K562 (cell line): ENCODE results near the gene CXCL17. TPM values are rescaled to one million over a fixed set of nuclear protein-coding genes. Genes with fewer than 3 reads are reported as not detected.
A peak's percentile ranks its signal among the peaks of the same experiment; 100 is the strongest.
"Not testable (repeated sequence)": the region's sequence is repeated elsewhere in the genome, so short reads cannot be mapped to it uniquely, and the experiment has no call there.

Source experiments
- ATAC-seq: fragments of 200-7000 bp; cut with Tn5 transposase; 3 replicates; pipeline ENCODE4 v1.9.1; 2020; ENCODE audit warnings: moderate library complexity
- BruUV-seq: library from RNA; stranded (reverse); fragments of 400-500 nt; replicated peaks from 2 replicates; lab custom pipeline; 2021; lab: Mats Ljungman, UMichigan
- CTCF ChIA-PET: fragments of 300-600 bp; formaldehyde crosslinking; extraction: SDS; loops from one replicate; lab custom pipeline; 2021; ENCODE audit warnings: low intra/inter-chr PET ratio; lab: Yijun Ruan, JAX
- POLR2A ChIA-PET: fragments of 300-600, 350-650 bp; sonication (Branson Sonifier 250); formaldehyde crosslinking; extraction: SDS; loops from one replicate; lab custom pipeline; 2021; ENCODE audit warnings: antibody characterized with exemption, inconsistent platforms; lab: Yijun Ruan, JAX
- DNase-seq, 4 experiments: peaks; one replicate each; pipeline versions ENCODE4 v3.0.0 to v3.0.0-alpha.2; 2011 to 2018; ENCODE audit warnings: low spot score in 3 of 4, mixed read lengths in 3 of 4; ENCODE audit errors: extremely low read depth in 1 of 4
- FAIRE-seq: peaks from 2 replicates; lab custom pipeline; 2011; peaks lifted over from hg19 to GRCh38; lab: Jason Lieb, UNC
- H2AFZ ChIP-seq: 2 replicates; pipeline ENCODE4 v1.6.0; 2011; ENCODE audit warnings: low read depth, low read length, control low read depth, inconsistent platforms
- H3K27ac ChIP-seq: fragments of 200-600 bp; 3 replicates; pipeline ENCODE4 v1.8.0; 2011; ENCODE audit warnings: low read depth, mild to moderate bottlenecking, control low read depth, inconsistent platforms, low read length, moderate library complexity, mixed read lengths; ENCODE audit errors: extremely low read depth
- H3K27me3 ChIP-seq, 2 experiments: fragments of 300-600 bp in 1 of 2; 2 replicates in 1 of 2; 3 replicates in 1 of 2; pipeline versions ENCODE4 v1.6.0 to v1.8.0; 2011; ENCODE audit warnings: inconsistent platforms in 2 of 2, low read length in 2 of 2, mild to moderate bottlenecking in 1 of 2, mixed read lengths in 1 of 2, moderate library complexity in 1 of 2; ENCODE audit not compliant: control insufficient read depth in 2 of 2, insufficient read depth in 2 of 2
- H3K36me3 ChIP-seq: fragments of 300-600 bp; 3 replicates; pipeline ENCODE4 v1.8.0; 2011; ENCODE audit warnings: mild to moderate bottlenecking, low read length, inconsistent platforms; ENCODE audit not compliant: control insufficient read depth, insufficient read depth
- H3K4me1 ChIP-seq, 2 experiments: fragments of 200-600 bp in 1 of 2; replicated peaks in 1 of 2; 2 replicates in 1 of 2; 3 replicates in 1 of 2; pipeline versions ENCODE4 v1.5.1 to v1.8.0; 2011; ENCODE audit warnings: inconsistent platforms in 2 of 2, low read length in 2 of 2, mild to moderate bottlenecking in 1 of 2, mixed read lengths in 1 of 2, moderate library complexity in 1 of 2; ENCODE audit not compliant: control insufficient read depth in 2 of 2, insufficient read depth in 2 of 2
- H3K4me2 ChIP-seq: 2 replicates; pipeline ENCODE4 v1.6.1; 2011; ENCODE audit warnings: low read length, control low read depth, inconsistent platforms, mixed read lengths; ENCODE audit not compliant: insufficient read depth
- H3K4me3 ChIP-seq: fragments of 200-600 bp; sonication (generic), shearing (Covaris generic); 2 replicates; pipeline ENCODE4 v1.5.1; 2016; ENCODE audit warnings: control low read depth, inconsistent platforms
- H3K79me2 ChIP-seq: fragments of 200-600 bp; 3 replicates; pipeline ENCODE4 v1.8.0; 2011; ENCODE audit warnings: low read length, inconsistent platforms; ENCODE audit not compliant: control insufficient read depth, insufficient read depth
- H3K9ac ChIP-seq, 2 experiments: 2 replicates each; pipeline versions ENCODE4 v1.6.0 to v1.6.1; 2011; ENCODE audit warnings: low read depth in 2 of 2, low read length in 2 of 2, control low read depth in 1 of 2, inconsistent platforms in 1 of 2, mild to moderate bottlenecking in 1 of 2, mixed read lengths in 1 of 2; ENCODE audit not compliant: insufficient read depth in 1 of 2
- H3K9me1 ChIP-seq: one replicate; pipeline ENCODE4 v1.6.0; 2011; ENCODE audit warnings: inconsistent platforms, mild to moderate bottlenecking, low read length, moderate library complexity; ENCODE audit not compliant: control insufficient read depth, insufficient read depth
- H3K9me3 ChIP-seq: replicated peaks from 2 replicates; pipeline ENCODE4 v1.5.1; 2011; ENCODE audit warnings: low read depth, low read length, inconsistent platforms; ENCODE audit not compliant: control insufficient read depth, insufficient read depth
- H4K20me1 ChIP-seq: replicated peaks from 2 replicates; pipeline ENCODE4 v1.6.1; 2011; ENCODE audit warnings: low read length, inconsistent platforms, mixed read lengths; ENCODE audit not compliant: control insufficient read depth, insufficient read depth
- BRD4 ChIP-seq: fragments of 200-600 bp; sonication (generic); IDR thresholded peaks from 2 replicates; pipeline ENCODE4 v1.6.1; 2017; ENCODE audit warnings: inconsistent platforms
- DLX4 ChIP-seq: fragments of 250-450 bp; sonication (Bioruptor Pico); IDR thresholded peaks from 2 replicates; pipeline ENCODE4 v1.6.1; 2021; ENCODE audit warnings: mild to moderate bottlenecking
- GABPA ChIP-seq: fragments of 200-800 bp; sonication (Bioruptor generic); conservative IDR thresholded peaks from 2 replicates; pipeline ENCODE4 v1.6.1; 2016; ENCODE audit warnings: low read depth, missing genetic modification characterization, missing compliant biosample characterization
- RUNX1 ChIP-seq: sonication (generic); IDR thresholded peaks from 2 replicates; pipeline ENCODE4 v1.6.1; 2016; ENCODE audit warnings: antibody characterized with exemption, low read depth
- SRF ChIP-seq, 2 experiments: fragments of 250-450, 450-650 bp in 1 of 2; sonication (Bioruptor Pico) in 1 of 2; sonication (generic) in 1 of 2; formaldehyde crosslinking; IDR thresholded peaks; 2 replicates each; pipeline versions ENCODE4 v1.5.0 to v1.5.1; 2020 to 2022; ENCODE audit warnings: mild to moderate bottlenecking in 1 of 2, missing genetic modification reagents in 1 of 2
- YY1 ChIP-seq, 3 experiments: IDR thresholded peaks; 2 replicates each; pipeline ENCODE4 v1.6.1; 2011; ENCODE audit warnings: low read length in 2 of 3, mild to moderate bottlenecking in 2 of 3, moderate library complexity in 2 of 3, borderline replicate concordance in 1 of 3, control low read depth in 1 of 3, low read depth in 1 of 3; ENCODE audit not compliant: insufficient read depth in 3 of 3, insufficient replicate concordance in 2 of 3, control insufficient read depth in 1 of 3, insufficient read length in 1 of 3; ENCODE audit errors: extremely low read depth in 1 of 3
- ZNF431 ChIP-seq: sonication (generic); formaldehyde crosslinking; IDR thresholded peaks from 2 replicates; pipeline ENCODE4 v1.8.0; 2022; ENCODE audit warnings: mild to moderate bottlenecking, missing genetic modification reagents
- ZNF764 ChIP-seq: fragments of 250-450 bp; sonication (Bioruptor Pico); IDR thresholded peaks from 2 replicates; pipeline ENCODE4 v1.4.0; 2020; ENCODE audit warnings: low read depth, mild to moderate bottlenecking, moderate library complexity
- WGBS: fragments of 100-300 bp; shearing (Covaris generic); methylation state at CpG from one replicate; pipeline ENCODE4 v1.1.6; 2016; ENCODE audit warnings: low coverage, mixed read lengths; ENCODE audit not compliant: insufficient coverage; ENCODE audit errors: missing lambda C conversion rate; 5-methylcytosine and 5-hydroxymethylcytosine counted together
- in situ Hi-C: fragments of 300-500 bp; cut with MboI; formaldehyde crosslinking; loops from 4 replicates; pipeline ENCODE4 v1.15.0; 2018; ENCODE audit warnings: inconsistent platforms, mixed read lengths
- intact Hi-C: fragments of 100-400 bp; cut with micrococcal nuclease; formaldehyde crosslinking; loops from 2 replicates; pipeline ENCODE4 v1.14.2; 2022
- polyA plus RNA-seq, 8 experiments: library from polyadenylated mRNA; depleted of rRNA in 4 of 8; stranded (reverse) in 5 of 8; unstranded in 3 of 8; fragments of >200 nt; fragmentation: Nextera tagmentation in 2 of 8; fragmentation: Illumina TruSeq in 1 of 8; extraction: Ambion mirVana in 2 of 8; extraction: Trizol in 1 of 8; gene quantifications; 2 replicates each; pipeline versions ENCODE4 v1.2.1 to v1.2.3, GENCODE V29; 2011 to 2014; ENCODE audit warnings: inconsistent platforms in 1 of 8, missing spikeins in 1 of 8
- total RNA-seq, 7 experiments: library from RNA; depleted of rRNA in 6 of 7; stranded (reverse); fragments of >200 nt in 6 of 7; fragmentation: Illumina TruSeq in 2 of 7; extraction: Trizol in 2 of 7; gene quantifications; 2 replicates each; pipeline versions ENCODE4 v1.2.1 to v1.2.3, GENCODE V29; 2011 to 2021; ENCODE audit warnings: low replicate concordance in 1 of 7

CXCL17 gene
- total and polyA plus RNA-seq, 9 of the 15 experiments (the other 6 are each of a cell fraction or from before 2014, with no cell fraction given): 0.10 to 0.15 TPM; not detected in 7

- CTCF ChIA-PET: no interaction called here
Observed at GRCh38 chr19:42487032-42487797, 44.5 kb upstream of the CXCL17 start.

GRCh38 chr19:42485036-42485435, 42.3 kb upstream of the CXCL17 start:
- CTCF ChIA-PET, H3K4me3 ChIP-seq, H3K27ac ChIP-seq, H3K27me3 ChIP-seq, ATAC-seq, POLR2A ChIA-PET, intact Hi-C loops, H2AFZ ChIP-seq, H3K4me2 ChIP-seq, H3K36me3 ChIP-seq, H4K20me1 ChIP-seq, H3K9me1 ChIP-seq, H3K4me1 ChIP-seq, DNase-seq, H3K79me2 ChIP-seq, H3K9ac ChIP-seq, H3K9me3 ChIP-seq, BruUV-seq, in situ Hi-C loops: not testable (repeated sequence)
- peak; percentile 26 for FAIRE-seq
- 3% methylated on average over 4 of the region's 4 CpGs for WGBS

More at GRCh38 chr19:42487032-42487797, 44.5 kb upstream of the CXCL17 start:
- in situ Hi-C loops: no loop called here
- Histone ChIP-seq H3K79me2 (no peaks in the 10 kb centered on the region), H3K4me1 (no peaks in the 10 kb centered on the region; a peak in 1 of 5 replicates), H3K36me3 (no peaks in the 10 kb centered on the region), H3K9me1 (no peaks in the 10 kb centered on the region), H3K9ac (no peak overlapping the region), H2AFZ (no peak overlapping the region)
- no peak for TF ChIP-seq RUNX1
- TF ChIP-seq SRF (CRISPR knock-in tag; IDR thresholded peaks at IDR 0.05): peak in 1 of 2 experiments; percentile 85; a peak in 2 of 4 replicates
- no peak for TF ChIP-seq YY1 (IDR thresholded peaks at IDR 0.05; ENCODE audit: borderline replicate concordance in 1 of 3, control insufficient read depth in 1 of 3, extremely low read depth in 1 of 3, insufficient read depth in 3 of 3, insufficient read length in 1 of 3, insufficient replicate concordance in 2 of 3, low read depth in 1 of 3, low read length in 2 of 3)
- TF ChIP-seq GABPA (tag): peak; percentile 21; the same call in 1 of the 2 replicates
- TF ChIP-seq BRD4: no peak
- TF ChIP-seq ZNF764: no peak
- no peak for TF ChIP-seq ZNF431 (CRISPR knock-in tag)
- TF ChIP-seq DLX4 (CRISPR knock-in tag): no peak
- TF ChIP-seq, all 486 proteins: peak for 2
- ATAC-seq (no peak), FAIRE-seq (no peak), DNase-seq (peak in 1 of 4 experiments; percentile 6)
- intact Hi-C loops: no loop called here
- Histone ChIP-seq H4K20me1 (no peaks in the 10 kb centered on the region), H3K4me2 (no peak overlapping the region), H3K4me3 (no peak overlapping the region), H3K9me3 (no peaks in the 10 kb centered on the region), H3K27me3 (peaks cover 0 to 2% of the 10 kb centered on the region in 2 experiments; a peak in 2 of 5 replicates), H3K27ac (no peak overlapping the region)
- POLR2A ChIA-PET: interaction anchor here (0.6 kb wide), 1 partner anchor 17 kb away, joined by 3 read pairs; no protein-coding TSS in a partner anchor
- WGBS: 0% methylated on average over 3 of the region's 3 CpGs
- no TSS peak for BruUV-seq
